Sigmoid colon (tissue), 7 donors: ENCODE data around the gene TBCK. TPM values are rescaled to one million over a fixed set of nuclear protein-coding genes. Genes with fewer than 3 reads are reported as not detected.

Experiments used
- DNase-seq: peaks from one replicate; pipeline ENCODE4 v3.0.0-alpha.2; 2019
- H3K27ac ChIP-seq, 4 donors: fragments of 200-600 bp; sonication (generic); one replicate each; pipeline ENCODE4 v1.5.1; 2016 to 2019; ENCODE audit warnings: mild to moderate bottlenecking in 1 of 4
- H3K27me3 ChIP-seq, 3 donors: fragments of 200-600 bp; sonication (generic); one replicate each; pipeline ENCODE4 v1.5.1; 2019; ENCODE audit warnings: mild to moderate bottlenecking in 1 of 3
- H3K36me3 ChIP-seq, 4 donors: fragments of 200-600 bp; sonication (generic); one replicate each; pipeline ENCODE4 v1.5.1; 2016 to 2019
- H3K4me1 ChIP-seq, 4 donors: fragments of 200-600 bp; sonication (generic); one replicate each; pipeline ENCODE4 v1.5.1; 2017 to 2019
- H3K4me3 ChIP-seq, 4 donors: fragments of 200-600 bp; sonication (generic); one replicate each; pipeline ENCODE4 v1.5.1; 2017 to 2019; ENCODE audit warnings: mild to moderate bottlenecking in 2 of 4, moderate library complexity in 1 of 4
- H3K9me3 ChIP-seq, 4 donors: fragments of 200-600 bp in 3 of 4; sonication (generic) in 3 of 4; one replicate each; pipeline versions ENCODE4 v1.5.1 to v1.6.1; 2013 to 2019
- EP300 ChIP-seq, 4 donors: sonication (generic); formaldehyde crosslinking; IDR thresholded peaks; one replicate each; pipeline ENCODE4 v1.6.1; 2017; ENCODE audit warnings: antibody characterized with exemption in 4 of 4
- POLR2A ChIP-seq, 2 donors: fragments of 450-650 bp; IDR thresholded peaks; one replicate each; pipeline ENCODE4 v1.6.1; 2016; ENCODE audit warnings: antibody characterized with exemption in 2 of 2, mild to moderate bottlenecking in 2 of 2, moderate library complexity in 2 of 2
- POLR2AphosphoS5 ChIP-seq, 4 donors: sonication (generic); formaldehyde crosslinking; IDR thresholded peaks; one replicate each; pipeline ENCODE4 v1.6.1; 2017; ENCODE audit warnings: antibody characterized with exemption in 4 of 4
- WGBS, 2 donors: extraction: QIAGEN DNeasy Blood & Tissue Kit; methylation state at CpG; one replicate each; pipeline ENCODE4 v1.1.7; 2013; 5-methylcytosine and 5-hydroxymethylcytosine counted together
- intact Hi-C: fragments of 100-400 bp; cut with DNase I; formaldehyde crosslinking; loops from one replicate; pipeline ENCODE4 v1.15.1; 2023
- polyA plus RNA-seq, 3 donors: library from polyadenylated mRNA; stranded (reverse); fragments of 200-250 nt; gene quantifications; one replicate each; pipeline ENCODE4 v1.2.3, GENCODE V29; 2013
- total RNA-seq, 4 donors: library from RNA; depleted of rRNA; stranded (reverse); fragments of >200 nt; gene quantifications; one replicate each; pipeline ENCODE4 v1.1.0, GENCODE V29; 2016
- TF ChIP-seq, protein P1 (sequence below), 4 experiments: fragments of 450-650 bp in 3 of 4; fragments of 200-600 bp in 1 of 4; IDR thresholded peaks; one replicate each; pipeline ENCODE4 v1.5.1; 2016 to 2019; ENCODE audit warnings: antibody characterized with exemption in 4 of 4, mild to moderate bottlenecking in 3 of 4, moderate library complexity in 2 of 4
- donor health status: healthy with polysubstance abuse.
- donor health status: Bipolar disorder and iron deficiency.
- donor health status: healthy.

The TBCK gene
- total and polyA plus RNA-seq, 7 donors = 4.8 to 43.5 (median 26.3) TPM

DNA sequence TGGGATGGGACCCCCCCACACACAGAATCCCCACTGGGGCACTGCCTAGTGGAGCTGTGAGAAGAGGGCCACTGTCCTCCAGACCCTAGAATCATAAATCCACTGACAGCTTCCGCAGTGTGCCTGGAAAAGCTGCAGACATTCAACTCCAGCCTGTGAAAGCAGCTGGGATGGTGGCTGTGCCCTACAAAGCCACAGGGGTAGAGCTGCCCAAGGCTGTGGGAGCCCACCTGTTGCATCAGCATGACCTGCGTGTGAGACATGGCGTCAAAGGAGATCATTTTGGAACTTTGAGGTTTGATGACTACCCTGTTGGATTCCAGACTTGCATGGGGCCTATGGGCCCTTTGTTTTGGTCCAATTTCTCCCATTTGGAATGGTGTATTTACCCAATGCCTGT lies 22.7 kb upstream of the TBCK start:
- H3K9me3 ChIP-seq = peaks cover 0 to 3% (median 1%) of the 10 kb centered on the region in 4 donors
- intact Hi-C loops = loop anchor here (10.0 kb wide), 1 partner anchor 104 kb away; no protein-coding TSS in a partner anchor
- H3K4me3 ChIP-seq = no peak overlapping the region
- no peak for DNase-seq
- peaks cover 18 to 56% (median 23%) of the 10 kb centered on the region in 4 donors for H3K36me3 ChIP-seq
- no peaks in the 10 kb centered on the region for H3K4me1 ChIP-seq
- H3K27me3 ChIP-seq = no peaks in the 10 kb centered on the region
- H3K27ac ChIP-seq = no peak overlapping the region
- WGBS, 2 donors = 99% methylated on average over 3 of the region's 3 CpGs
- TF ChIP-seq, protein P1, sequence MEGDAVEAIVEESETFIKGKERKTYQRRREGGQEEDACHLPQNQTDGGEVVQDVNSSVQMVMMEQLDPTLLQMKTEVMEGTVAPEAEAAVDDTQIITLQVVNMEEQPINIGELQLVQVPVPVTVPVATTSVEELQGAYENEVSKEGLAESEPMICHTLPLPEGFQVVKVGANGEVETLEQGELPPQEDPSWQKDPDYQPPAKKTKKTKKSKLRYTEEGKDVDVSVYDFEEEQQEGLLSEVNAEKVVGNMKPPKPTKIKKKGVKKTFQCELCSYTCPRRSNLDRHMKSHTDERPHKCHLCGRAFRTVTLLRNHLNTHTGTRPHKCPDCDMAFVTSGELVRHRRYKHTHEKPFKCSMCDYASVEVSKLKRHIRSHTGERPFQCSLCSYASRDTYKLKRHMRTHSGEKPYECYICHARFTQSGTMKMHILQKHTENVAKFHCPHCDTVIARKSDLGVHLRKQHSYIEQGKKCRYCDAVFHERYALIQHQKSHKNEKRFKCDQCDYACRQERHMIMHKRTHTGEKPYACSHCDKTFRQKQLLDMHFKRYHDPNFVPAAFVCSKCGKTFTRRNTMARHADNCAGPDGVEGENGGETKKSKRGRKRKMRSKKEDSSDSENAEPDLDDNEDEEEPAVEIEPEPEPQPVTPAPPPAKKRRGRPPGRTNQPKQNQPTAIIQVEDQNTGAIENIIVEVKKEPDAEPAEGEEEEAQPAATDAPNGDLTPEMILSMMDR (IDR thresholded peaks at IDR 0.05) = no peak
- TF ChIP-seq POLR2A (IDR thresholded peaks at IDR 0.05) (no peak), POLR2AphosphoS5 (IDR thresholded peaks at IDR 0.05) (no peak), EP300 (IDR thresholded peaks at IDR 0.05) (no peak)

DNA sequence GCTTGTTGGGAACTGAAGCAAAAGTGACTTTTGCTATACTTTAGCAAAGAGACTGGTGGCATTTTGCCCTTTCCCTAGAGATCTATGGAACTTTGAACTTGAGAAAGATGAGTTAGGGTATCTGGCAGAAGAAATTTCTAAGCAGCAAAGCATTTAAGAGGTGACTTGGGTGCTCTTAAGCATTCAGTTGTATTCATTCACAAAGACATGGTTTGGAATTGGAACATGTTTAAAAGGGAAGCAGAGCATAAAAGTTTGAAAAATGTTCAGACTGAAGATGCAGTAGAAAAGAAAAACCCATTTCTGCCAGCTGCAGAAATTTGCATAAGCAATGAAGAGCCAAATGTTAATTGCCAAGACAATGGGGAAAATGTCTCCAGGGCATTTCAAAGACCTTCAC lies 21.9 kb upstream of the TBCK start:
- Histone ChIP-seq H3K27ac (no peak overlapping the region), H3K4me1 (no peaks in the 10 kb centered on the region), H3K36me3 (peaks cover 22 to 63% (median 26%) of the 10 kb centered on the region in 4 donors), H3K9me3 (peaks cover 0 to 3% (median 1%) of the 10 kb centered on the region in 4 donors), H3K4me3 (no peak overlapping the region), H3K27me3 (no peaks in the 10 kb centered on the region)
- DNase-seq = no peak
- intact Hi-C loops = loop anchor here (10.0 kb wide), 1 partner anchor 103 kb away; no protein-coding TSS in a partner anchor
- no peak for TF ChIP-seq POLR2A (IDR thresholded peaks at IDR 0.05)
- TF ChIP-seq, protein P1 (IDR thresholded peaks at IDR 0.05) = no peak
- TF ChIP-seq POLR2AphosphoS5 (IDR thresholded peaks at IDR 0.05) = no peak
- TF ChIP-seq EP300 (IDR thresholded peaks at IDR 0.05) = no peak

DNA sequence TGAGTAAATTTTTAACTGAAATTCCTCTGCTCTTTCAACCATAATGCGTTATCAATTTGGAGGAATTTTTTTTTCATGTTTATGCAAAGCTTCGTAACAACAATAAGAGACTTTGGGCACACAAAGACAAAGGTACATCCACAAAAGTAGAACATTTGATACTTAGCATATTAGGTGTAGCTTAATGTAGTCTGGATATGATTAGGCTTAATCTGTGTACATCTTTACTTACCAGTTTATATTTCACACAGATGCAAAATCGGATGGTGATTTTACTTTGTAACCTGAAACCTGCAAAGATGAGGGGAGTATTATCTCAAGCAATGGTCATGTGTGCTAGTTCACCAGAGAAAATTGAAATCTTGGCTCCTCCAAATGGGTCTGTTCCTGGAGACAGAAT lies 20.6 kb upstream of the TBCK start:
- 96 to 99% methylated on average over 3 of the region's 3 CpGs for WGBS, 2 donors
- TF ChIP-seq POLR2A (IDR thresholded peaks at IDR 0.05) (no peak), EP300 (IDR thresholded peaks at IDR 0.05) (no peak), POLR2AphosphoS5 (IDR thresholded peaks at IDR 0.05) (no peak)
- TF ChIP-seq, protein P1 (IDR thresholded peaks at IDR 0.05) = no peak
- no peaks in the 10 kb centered on the region for H3K4me1 ChIP-seq
- intact Hi-C loops = loop anchor here (10.0 kb wide), 1 partner anchor 102 kb away; no protein-coding TSS in a partner anchor
- H3K27ac ChIP-seq = no peak overlapping the region
- DNase-seq = no peak
- H3K4me3 ChIP-seq = no peak overlapping the region
- H3K9me3 ChIP-seq = peaks cover 0 to 3% (median 1%) of the 10 kb centered on the region in 4 donors
- no peaks in the 10 kb centered on the region for H3K27me3 ChIP-seq
- H3K36me3 ChIP-seq = peaks cover 26 to 76% (median 31%) of the 10 kb centered on the region in 4 donors

DNA sequence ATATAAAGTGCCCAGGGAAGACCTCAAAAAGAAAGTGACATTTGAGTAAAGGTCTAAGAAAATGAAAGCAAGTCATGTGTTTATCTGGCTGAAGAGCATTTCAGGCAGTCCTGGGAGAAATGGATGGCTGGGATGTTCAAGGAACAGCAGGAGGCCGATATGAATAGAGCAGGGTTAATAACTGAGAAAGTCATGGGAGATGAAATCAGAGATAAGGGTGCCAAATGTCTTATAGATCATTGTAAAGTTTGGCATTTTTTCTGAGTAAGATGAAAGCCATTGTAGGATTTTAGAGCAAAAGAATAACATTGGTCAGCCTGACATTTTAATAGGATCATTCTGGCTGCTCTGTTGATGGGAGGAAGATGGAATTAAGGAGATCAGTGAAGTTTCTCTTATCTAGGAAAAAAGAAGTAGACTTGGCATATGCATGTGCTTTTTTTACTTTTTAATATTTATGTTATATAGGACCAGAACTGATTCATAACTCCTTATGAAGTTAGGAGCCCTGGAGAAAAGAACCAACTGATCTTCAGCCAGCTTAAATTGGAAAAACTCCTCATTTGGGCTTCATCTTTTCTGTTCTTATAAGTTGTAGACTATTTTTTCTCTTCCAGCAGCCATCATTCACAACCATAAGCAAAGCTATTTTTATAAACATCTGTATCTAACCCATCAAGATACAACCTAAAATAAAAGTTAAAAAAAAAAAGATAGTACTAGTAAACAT lies 18.9 kb upstream of the TBCK start:
- Histone ChIP-seq H3K27me3 (no peaks in the 10 kb centered on the region), H3K36me3 (peaks cover 28 to 93% (median 39%) of the 10 kb centered on the region in 4 donors), H3K4me1 (no peaks in the 10 kb centered on the region), H3K9me3 (peaks cover 0 to 3% (median 1%) of the 10 kb centered on the region in 4 donors), H3K4me3 (no peak overlapping the region), H3K27ac (no peak overlapping the region)
- TF ChIP-seq, protein P1 (IDR thresholded peaks at IDR 0.05) = no peak
- DNase-seq = no peak
- intact Hi-C loops = loop anchor here (10.0 kb wide), 1 partner anchor 100 kb away; no protein-coding TSS in a partner anchor
- 82 to 88% methylated on average over 1 of the region's 1 CpG for WGBS, 2 donors
